Activated CD4-positive, CD25-positive, alpha-beta regulatory T cell treated with anti-CD3 and anti-CD28 coated beads, Interleukin-2, amount 50 U/mL, for 16 hours (primary cell): ENCODE data around the gene ERRFI1.

Experiments used
- DNase-seq: peaks from one replicate; pipeline ENCODE4 v3.0.0-alpha.2; 2020; ENCODE audit warnings: low read depth, low spot score

Gene ERRFI1

GRCh38 chr1:8003438-8004112, 22.5 kb downstream of the ERRFI1 start:
- no peak for DNase-seq

GRCh38 chr1:8002921-8003320, 23.2 kb downstream of the ERRFI1 start:
- no peak for DNase-seq

- no peak for DNase-seq
Measured at GRCh38 chr1:8002329-8002910, 23.7 kb downstream of the ERRFI1 start.

- no peak for DNase-seq
Measured at GRCh38 chr1:7995437-7995836, 30.7 kb downstream of the ERRFI1 start.

GRCh38 chr1:7994827-7995226, 31.3 kb downstream of the ERRFI1 start:
- DNase-seq = no peak

GRCh38 chr1:7993593-7994479, 32.3 kb downstream of the ERRFI1 start:
- no peak for DNase-seq

GRCh38 chr1:7992885-7993284, 33.2 kb downstream of the ERRFI1 start:
- no peak for DNase-seq

- DNase-seq = no peak
Measured at GRCh38 chr1:7991504-7992440, 34.3 kb downstream of the ERRFI1 start.

- no peak for DNase-seq
Measured at GRCh38 chr1:7989762-7990428, 36.2 kb downstream of the ERRFI1 start.

GRCh38 chr1:7988576-7988975, 37.5 kb downstream of the ERRFI1 start:
- DNase-seq = no peak

GRCh38 chr1:7987528-7987927, 38.6 kb downstream of the ERRFI1 start:
- no peak for DNase-seq

GRCh38 chr1:7985851-7986612, 40.1 kb downstream of the ERRFI1 start:
- no peak for DNase-seq

- no peak for DNase-seq
Measured at GRCh38 chr1:7984811-7985210, 41.3 kb downstream of the ERRFI1 start.

GRCh38 chr1:7983086-7983778, 42.9 kb downstream of the ERRFI1 start:
- no peak for DNase-seq

- no peak for DNase-seq
Measured at GRCh38 chr1:7980984-7981383, 45.1 kb downstream of the ERRFI1 start.

- no peak for DNase-seq
Measured at GRCh38 chr1:7975212-7975865, 50.8 kb downstream of the ERRFI1 start.

- no peak for DNase-seq
Measured at GRCh38 chr1:7973086-7973485, 53.0 kb downstream of the ERRFI1 start.

- DNase-seq = no peak
Measured at GRCh38 chr1:7972285-7972684, 53.8 kb downstream of the ERRFI1 start.

- DNase-seq = no peak
Measured at GRCh38 chr1:7971024-7971423, 55.1 kb downstream of the ERRFI1 start.
